ENCODE data around the gene SPEG.

DNA sequence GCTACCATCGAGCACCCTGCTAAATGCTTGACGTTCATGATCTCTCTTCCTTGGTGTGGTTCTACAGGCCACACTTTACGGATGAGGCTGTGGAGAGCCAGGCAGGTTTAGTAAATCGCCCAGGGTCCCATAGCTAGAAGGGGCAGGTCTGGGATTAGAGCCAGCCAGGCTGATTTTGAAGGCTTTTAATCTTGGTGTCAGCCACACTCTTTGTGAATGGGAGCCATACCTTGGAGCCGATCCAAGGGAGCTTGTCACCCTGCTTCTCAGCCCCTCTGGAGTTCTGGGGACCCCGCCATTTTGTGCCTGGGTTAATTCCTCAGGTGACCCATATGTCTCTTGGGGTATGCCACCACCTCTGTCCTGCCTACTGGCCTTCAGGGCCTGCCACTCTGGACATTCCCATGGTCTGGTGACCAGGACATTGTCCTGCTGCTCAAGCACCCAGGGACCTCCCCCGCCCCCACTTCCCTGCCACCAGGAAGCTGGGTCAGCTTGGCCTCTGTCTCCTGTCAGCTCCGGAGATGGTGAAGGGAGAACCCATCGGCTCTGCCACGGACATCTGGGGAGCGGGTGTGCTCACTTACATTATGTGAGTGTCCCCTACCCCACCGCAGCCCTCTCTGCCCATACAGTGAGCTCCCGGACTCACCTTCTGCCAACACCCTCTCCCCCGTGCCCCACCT, 56.8 kb downstream of the SPEG start:
- TF ChIP-seq POLR2AphosphoS5 (IDR thresholded peaks at IDR 0.05; ENCODE audit: low read depth, low read length), result no peak
- no peak for TF ChIP-seq CTCF (IDR thresholded peaks at IDR 0.05 in 2 of 3, conservative IDR thresholded peaks at IDR 0.05 in 1 of 3; ENCODE audit: borderline replicate concordance in 1 of 3, insufficient read depth in 1 of 3, low read depth in 2 of 3, low read length in 2 of 3)
- TF ChIP-seq POLR2A (IDR thresholded peaks at IDR 0.05; ENCODE audit: borderline replicate concordance, extremely low read depth, insufficient read depth, insufficient read length), result no peak
- no peak for TF ChIP-seq MAX (IDR thresholded peaks at IDR 0.05)
- TF ChIP-seq ZFX (IDR thresholded peaks at IDR 0.05), result no peak
- TF ChIP-seq YY1 (IDR thresholded peaks at IDR 0.05; ENCODE audit: extremely low read depth, insufficient replicate concordance, low read depth, low read length), result no peak
